Prostate gland (tissue), 2 donors: ENCODE measurements around the gene EPHA2.

Experiments used
- POLR2A ChIP-seq: fragments of 450-650 bp; IDR thresholded peaks from one replicate; pipeline ENCODE4 v1.6.1; 2016; ENCODE audit warnings: antibody characterized with exemption, mild to moderate bottlenecking
- TF ChIP-seq, protein P1 (sequence below), 4 experiments: fragments of 200-600 bp in 2 of 4; fragments of 450-650 bp in 2 of 4; sonication (generic) in 2 of 4; IDR thresholded peaks; 1 replicate in 3 of 4; 2 replicates in 1 of 4; pipeline ENCODE4 v1.5.1; 2016 to 2019; ENCODE audit warnings: antibody characterized with exemption in 4 of 4, mild to moderate bottlenecking in 2 of 4, moderate library complexity in 2 of 4

- TF ChIP-seq, protein P1, sequence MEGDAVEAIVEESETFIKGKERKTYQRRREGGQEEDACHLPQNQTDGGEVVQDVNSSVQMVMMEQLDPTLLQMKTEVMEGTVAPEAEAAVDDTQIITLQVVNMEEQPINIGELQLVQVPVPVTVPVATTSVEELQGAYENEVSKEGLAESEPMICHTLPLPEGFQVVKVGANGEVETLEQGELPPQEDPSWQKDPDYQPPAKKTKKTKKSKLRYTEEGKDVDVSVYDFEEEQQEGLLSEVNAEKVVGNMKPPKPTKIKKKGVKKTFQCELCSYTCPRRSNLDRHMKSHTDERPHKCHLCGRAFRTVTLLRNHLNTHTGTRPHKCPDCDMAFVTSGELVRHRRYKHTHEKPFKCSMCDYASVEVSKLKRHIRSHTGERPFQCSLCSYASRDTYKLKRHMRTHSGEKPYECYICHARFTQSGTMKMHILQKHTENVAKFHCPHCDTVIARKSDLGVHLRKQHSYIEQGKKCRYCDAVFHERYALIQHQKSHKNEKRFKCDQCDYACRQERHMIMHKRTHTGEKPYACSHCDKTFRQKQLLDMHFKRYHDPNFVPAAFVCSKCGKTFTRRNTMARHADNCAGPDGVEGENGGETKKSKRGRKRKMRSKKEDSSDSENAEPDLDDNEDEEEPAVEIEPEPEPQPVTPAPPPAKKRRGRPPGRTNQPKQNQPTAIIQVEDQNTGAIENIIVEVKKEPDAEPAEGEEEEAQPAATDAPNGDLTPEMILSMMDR (IDR thresholded peaks at IDR 0.05) = no peak
- TF ChIP-seq POLR2A = no peak
Measured at GRCh38 chr1:16076865-16077238, 79.0 kb downstream of the EPHA2 start.
